Parathyroid adenoma (tissue), 2 donors: Measurements from ENCODE around the gene R3HCC1L.
"Not testable (repeated sequence)": the region's sequence is repeated elsewhere in the genome, so short reads cannot be mapped to it uniquely, and the experiment has no call there.

ENCODE experiments used
- H2AFZ ChIP-seq: fragments of 300-600 bp; sonication (generic); one replicate; pipeline ENCODE4 v1.7.0; 2017; ENCODE audit warnings: antibody characterized with exemption, mild to moderate bottlenecking
- H3K27ac ChIP-seq: fragments of 300-600 bp; sonication (generic); one replicate; pipeline ENCODE4 v1.7.0; 2017
- H3K27me3 ChIP-seq: fragments of 300-600 bp; sonication (generic); one replicate; pipeline ENCODE4 v1.7.0; 2017; ENCODE audit warnings: low read length; ENCODE audit not compliant: control insufficient read depth, insufficient read depth
- H3K36me3 ChIP-seq: fragments of 300-600 bp; sonication (generic); one replicate; pipeline ENCODE4 v1.7.0; 2017; ENCODE audit warnings: low read length; ENCODE audit not compliant: control insufficient read depth, insufficient read depth
- H3K4me1 ChIP-seq: fragments of 300-600 bp; sonication (generic); one replicate; pipeline ENCODE4 v1.7.0; 2017; ENCODE audit warnings: control low read depth
- H3K4me2 ChIP-seq: fragments of 300-600 bp; sonication (generic); one replicate; pipeline ENCODE4 v1.7.0; 2017; ENCODE audit warnings: low read length
- H3K4me3 ChIP-seq: fragments of 300-600 bp; sonication (generic); one replicate; pipeline ENCODE4 v1.7.0; 2017; ENCODE audit warnings: low read depth, low read length
- H3K79me2 ChIP-seq: fragments of 300-600 bp; sonication (generic); one replicate; pipeline ENCODE4 v1.7.0; 2017; ENCODE audit warnings: control low read depth
- H3K9ac ChIP-seq: fragments of 300-600 bp; sonication (generic); one replicate; pipeline ENCODE4 v1.7.0; 2017; ENCODE audit warnings: mild to moderate bottlenecking
- H3K9me3 ChIP-seq: fragments of 300-600 bp; sonication (generic); one replicate; pipeline ENCODE4 v1.7.0; 2017; ENCODE audit warnings: low read length; ENCODE audit not compliant: control insufficient read depth
- CTCF ChIP-seq: fragments of 300-600 bp; sonication (generic); IDR thresholded peaks from one replicate; pipeline ENCODE4 v1.7.0; 2017; ENCODE audit warnings: antibody characterized with exemption, mild to moderate bottlenecking
- donor health status: primary hyperparathyroidism.

The R3HCC1L gene

GRCh38 chr10:98125940-98126631, 8.4 kb upstream of the R3HCC1L start:
- no peak overlapping the region for H3K27ac ChIP-seq
- H2AFZ ChIP-seq, result no peak overlapping the region
- H3K9ac ChIP-seq, result no peak overlapping the region
- H3K4me3 ChIP-seq, result no peak overlapping the region
- no peak for TF ChIP-seq CTCF
- H3K4me2 ChIP-seq, result no peak overlapping the region
- H3K4me1 ChIP-seq, result no peaks in the 10 kb centered on the region
- no peaks in the 10 kb centered on the region for H3K27me3 ChIP-seq
- no peaks in the 10 kb centered on the region for H3K79me2 ChIP-seq
- H3K36me3 ChIP-seq, result no peaks in the 10 kb centered on the region
- H3K9me3 ChIP-seq, result no peaks in the 10 kb centered on the region

- Histone ChIP-seq H3K4me2 (no peak overlapping the region), H3K27me3 (no peaks in the 10 kb centered on the region), H3K9ac (no peak overlapping the region), H3K27ac (no peak overlapping the region), H3K79me2 (no peaks in the 10 kb centered on the region), H3K4me3 (no peak overlapping the region), H2AFZ (no peak overlapping the region), H3K36me3 (no peaks in the 10 kb centered on the region), H3K9me3 (no peaks in the 10 kb centered on the region), H3K4me1 (no peaks in the 10 kb centered on the region)
- TF ChIP-seq CTCF, result no peak
These were observed 5.7 kb upstream of the R3HCC1L start for GRCh38 chr10:98128802-98129201.

GRCh38 chr10:98131619-98132018, 2.8 kb upstream of the R3HCC1L start:
- Histone ChIP-seq H3K27ac (no peak overlapping the region), H3K4me3 (no peak overlapping the region), H2AFZ (no peak overlapping the region), H3K9ac (no peak overlapping the region), H3K27me3 (no peaks in the 10 kb centered on the region), H3K79me2 (peaks cover 14% of the 10 kb centered on the region), H3K4me2 (no peak overlapping the region), H3K9me3 (no peaks in the 10 kb centered on the region), H3K36me3 (no peaks in the 10 kb centered on the region), H3K4me1 (peaks cover 4% of the 10 kb centered on the region)
- no peak for TF ChIP-seq CTCF

- not testable (repeated sequence) for H3K27ac ChIP-seq, H3K4me1 ChIP-seq, H3K9ac ChIP-seq, H3K9me3 ChIP-seq, H3K4me3 ChIP-seq, H3K4me2 ChIP-seq, H3K27me3 ChIP-seq, H3K36me3 ChIP-seq
- peaks cover 17% of the 10 kb centered on the region for H3K79me2 ChIP-seq
- H2AFZ ChIP-seq, result peak overlapping the region; percentile 58
These were observed 1.2 kb upstream of the R3HCC1L start for GRCh38 chr10:98133075-98133752.

GRCh38 chr10:98134117-98134430, 383 bp upstream of the R3HCC1L start:
- H3K27ac ChIP-seq, result peak overlapping the region; percentile 81

More at GRCh38 chr10:98134117-98134430, 383 bp upstream of the R3HCC1L start:
- Histone ChIP-seq H3K36me3 (no peaks in the 10 kb centered on the region), H3K79me2 (peaks cover 17% of the 10 kb centered on the region), H2AFZ (peak overlapping the region; percentile 100), H3K27me3 (no peaks in the 10 kb centered on the region), H3K9me3 (no peaks in the 10 kb centered on the region), H3K4me2 (peak overlapping the region; percentile 72), H3K9ac (peak overlapping the region; percentile 63), H3K4me3 (peak overlapping the region; percentile 95), H3K4me1 (peaks cover 4% of the 10 kb centered on the region)
- no peak for TF ChIP-seq CTCF
